ENCODE measurements around the gene ERMP1.

ERMP1 gene

GRCh38 chr9:5873439-5873838 lies 40.5 kb upstream of the ERMP1 start:
- no peak for TF ChIP-seq CTCF (IDR thresholded peaks at IDR 0.05; ENCODE audit: borderline replicate concordance, insufficient read depth, low read depth, low read length)
- no peak overlapping the region for H3K4me3 ChIP-seq (ENCODE audit: low read depth, low read length)

GRCh38 chr9:5872511-5872910 lies 39.6 kb upstream of the ERMP1 start:
- TF ChIP-seq CTCF (IDR thresholded peaks at IDR 0.05; ENCODE audit: borderline replicate concordance, insufficient read depth, low read depth, low read length): no peak
- no peak overlapping the region for H3K4me3 ChIP-seq (ENCODE audit: low read depth, low read length)

- TF ChIP-seq CTCF (IDR thresholded peaks at IDR 0.05; ENCODE audit: borderline replicate concordance, insufficient read depth, low read depth, low read length): no peak
Observed at GRCh38 chr9:5871785-5872184, 38.9 kb upstream of the ERMP1 start.

GRCh38 chr9:5870691-5871090 lies 37.8 kb upstream of the ERMP1 start:
- no peak for TF ChIP-seq CTCF (IDR thresholded peaks at IDR 0.05; ENCODE audit: borderline replicate concordance, insufficient read depth, low read depth, low read length)
- no peak overlapping the region for H3K4me3 ChIP-seq (ENCODE audit: low read depth, low read length)

More at GRCh38 chr9:5871785-5872184, 38.9 kb upstream of the ERMP1 start:
- H3K4me3 ChIP-seq (ENCODE audit: low read depth, low read length): no peak overlapping the region

GRCh38 chr9:5870020-5870339 lies 37.1 kb upstream of the ERMP1 start:
- no peak for TF ChIP-seq CTCF (IDR thresholded peaks at IDR 0.05; ENCODE audit: borderline replicate concordance, insufficient read depth, low read depth, low read length)
- no peak overlapping the region for H3K4me3 ChIP-seq (ENCODE audit: low read depth, low read length)

GRCh38 chr9:5869315-5870019 lies 36.5 kb upstream of the ERMP1 start:
- TF ChIP-seq CTCF (IDR thresholded peaks at IDR 0.05; ENCODE audit: borderline replicate concordance, insufficient read depth, low read depth, low read length): peak; percentile 81
- H3K4me3 ChIP-seq (ENCODE audit: low read depth, low read length): no peak overlapping the region

GRCh38 chr9:5868235-5868634 lies 35.3 kb upstream of the ERMP1 start:
- no peak overlapping the region for H3K4me3 ChIP-seq (ENCODE audit: low read depth, low read length)
- TF ChIP-seq CTCF (IDR thresholded peaks at IDR 0.05; ENCODE audit: borderline replicate concordance, insufficient read depth, low read depth, low read length): no peak
